Hepatocyte (in vitro differentiated cells): Measurements from ENCODE around the gene WDR31. TPM values are rescaled to one million over a fixed set of nuclear protein-coding genes. Genes with fewer than 3 reads are reported as not detected.
A peak's percentile ranks its signal among the peaks of the same experiment; 100 is the strongest.

ENCODE experiments used
- DNase-seq: peaks from one replicate; pipeline ENCODE4 v3.0.0-alpha.2; 2016; ENCODE audit warnings: low spot score
- H2AFZ ChIP-seq: fragments of 200-600 bp; sonication (generic); 2 replicates; pipeline ENCODE4 v1.6.0; 2016; ENCODE audit warnings: antibody characterized with exemption, mild to moderate bottlenecking
- H3K27ac ChIP-seq: fragments of 200-600 bp; sonication (generic); 2 replicates; pipeline ENCODE4 v1.5.1; 2016; ENCODE audit warnings: mild to moderate bottlenecking
- H3K27me3 ChIP-seq: fragments of 200-600 bp; sonication (generic); 2 replicates; pipeline ENCODE4 v1.6.1; 2016
- H3K36me3 ChIP-seq: fragments of 200-600 bp; sonication (generic); replicated peaks from 2 replicates; pipeline ENCODE4 v1.5.1; 2016; ENCODE audit warnings: low read depth; ENCODE audit not compliant: insufficient read depth
- H3K4me1 ChIP-seq: fragments of 200-600 bp; sonication (generic); 2 replicates; pipeline ENCODE4 v1.5.1; 2016; ENCODE audit warnings: mild to moderate bottlenecking, moderate library complexity; ENCODE audit not compliant: insufficient read depth
- H3K4me2 ChIP-seq: fragments of 200-600 bp; sonication (generic); 2 replicates; pipeline ENCODE4 v1.6.0; 2016
- H3K4me3 ChIP-seq: fragments of 200-600 bp; sonication (generic); 2 replicates; pipeline ENCODE4 v1.5.1; 2016; ENCODE audit warnings: mild to moderate bottlenecking
- H3K79me2 ChIP-seq: fragments of 200-600 bp; sonication (generic); 2 replicates; pipeline ENCODE4 v1.6.0; 2017; ENCODE audit warnings: mild to moderate bottlenecking
- H3K9me2 ChIP-seq: fragments of 200-600 bp; sonication (generic); replicated peaks from 2 replicates; pipeline ENCODE4 v1.6.0; 2017; ENCODE audit warnings: mild to moderate bottlenecking; ENCODE audit not compliant: insufficient read depth
- H3K9me3 ChIP-seq: fragments of 200-600 bp; sonication (generic); 2 replicates; pipeline ENCODE4 v1.5.1; 2016; ENCODE audit warnings: low read depth, mild to moderate bottlenecking
- H4K20me1 ChIP-seq: fragments of 200-600 bp; sonication (generic); 2 replicates; pipeline ENCODE4 v1.6.0; 2016; ENCODE audit warnings: mild to moderate bottlenecking; ENCODE audit not compliant: insufficient read depth, poor library complexity, severe bottlenecking
- CTCF ChIP-seq: fragments of 200-600 bp; sonication (generic); IDR thresholded peaks from 2 replicates; pipeline ENCODE4 v1.5.1; 2016; ENCODE audit warnings: antibody characterized with exemption, mild to moderate bottlenecking; ENCODE audit not compliant: poor library complexity
- EZH2 ChIP-seq: fragments of 200-600 bp; sonication (generic); IDR thresholded peaks from 2 replicates; pipeline ENCODE4 v1.6.1; 2016; ENCODE audit warnings: antibody characterized with exemption, mild to moderate bottlenecking, borderline replicate concordance
- EZH2phosphoT487 ChIP-seq: fragments of 200-600 bp; sonication (generic); IDR thresholded peaks from one replicate; pipeline ENCODE4 v1.6.1; 2018; ENCODE audit warnings: antibody characterized with exemption, mild to moderate bottlenecking, low read depth, moderate library complexity; ENCODE audit not compliant: unreplicated experiment, severe bottlenecking
- WGBS: methylation state at CpG from one replicate; pipeline ENCODE4 v1.1.6; 2016; ENCODE audit warnings: low lambda C conversion rate; ENCODE audit errors: missing lambda C conversion rate; 5-methylcytosine and 5-hydroxymethylcytosine counted together
- polyA plus RNA-seq: library from polyadenylated mRNA; unstranded; fragments of >200 nt; fragmentation: Nextera tagmentation; extraction: Ambion mirVana; gene quantifications from 2 replicates; pipeline ENCODE4 v1.2.1, GENCODE V29; 2016
- total RNA-seq: library from RNA; depleted of rRNA; stranded (reverse); fragments of >200 nt; gene quantifications from 2 replicates; pipeline ENCODE4 v1.2.3, GENCODE V29; 2014

Gene WDR31
- total RNA-seq: 1.4 and 3.7 TPM in 2 replicates
- 0.86 and 1.3 TPM in 2 replicates for polyA plus RNA-seq

GRCh38 chr9:113340011-113340699 lies at the start of gene WDR31:
WDR31 (minus strand) TSS chr9:113340275; CDS start chr9:113332022, 8,253 bp downstream.
- 2% methylated on average over 46 of the region's 46 CpGs for WGBS
- no peak for TF ChIP-seq EZH2
- TF ChIP-seq CTCF: no peak
- TF ChIP-seq EZH2phosphoT487: no peak
- H3K9me3 ChIP-seq: no peaks in the 10 kb centered on the region

GRCh38 chr9:113389451-113389850 lies 49.4 kb upstream of the WDR31 start:
- TF ChIP-seq EZH2phosphoT487 (no peak), CTCF (no peak), EZH2 (no peak)
- H3K79me2 ChIP-seq: peaks cover under 1% of the 10 kb centered on the region
- H3K4me2 ChIP-seq: no peak overlapping the region
- H2AFZ ChIP-seq: no peak overlapping the region
- H3K27me3 ChIP-seq: no peaks in the 10 kb centered on the region
- no peaks in the 10 kb centered on the region for H3K36me3 ChIP-seq
- no peak overlapping the region for H3K4me3 ChIP-seq
- 93% methylated on average over 11 of the region's 11 CpGs for WGBS
- DNase-seq: no peak
- H3K27ac ChIP-seq: no peak overlapping the region
- H4K20me1 ChIP-seq: no peaks in the 10 kb centered on the region
- H3K9me2 ChIP-seq: no peaks in the 10 kb centered on the region
- H3K4me1 ChIP-seq: peaks cover 25% of the 10 kb centered on the region
- no peaks in the 10 kb centered on the region for H3K9me3 ChIP-seq

More at GRCh38 chr9:113340011-113340699, at the start of gene WDR31:
- Histone ChIP-seq H4K20me1 (no peaks in the 10 kb centered on the region), H3K4me2 (peak within 1 kb of the TSS; percentile 79), H3K27me3 (no peaks in the 10 kb centered on the region), H3K36me3 (no peaks in the 10 kb centered on the region), H3K27ac (peak within 1 kb of the TSS; percentile 75), H3K79me2 (no peaks in the 10 kb centered on the region), H3K4me3 (peak within 1 kb of the TSS; percentile 87), H2AFZ (peak within 1 kb of the TSS; percentile 84), H3K9me2 (no peaks in the 10 kb centered on the region), H3K4me1 (no peaks in the 10 kb centered on the region)
- peak; percentile 92 for DNase-seq

GRCh38 chr9:113388833-113389232 lies 48.8 kb upstream of the WDR31 start:
- H3K9me3 ChIP-seq: no peaks in the 10 kb centered on the region
- no peak overlapping the region for H3K4me2 ChIP-seq
- H4K20me1 ChIP-seq: no peaks in the 10 kb centered on the region
- no peak for DNase-seq
- 79% methylated on average over 13 of the region's 13 CpGs for WGBS
- peaks cover 25% of the 10 kb centered on the region for H3K4me1 ChIP-seq
- H3K79me2 ChIP-seq: no peaks in the 10 kb centered on the region
- no peak overlapping the region for H2AFZ ChIP-seq
- TF ChIP-seq EZH2phosphoT487: no peak
- no peak for TF ChIP-seq EZH2
- no peak for TF ChIP-seq CTCF
- H3K27me3 ChIP-seq: no peaks in the 10 kb centered on the region
- no peak overlapping the region for H3K4me3 ChIP-seq
- H3K36me3 ChIP-seq: no peaks in the 10 kb centered on the region
- peak overlapping the region; percentile 83 for H3K27ac ChIP-seq
- H3K9me2 ChIP-seq: no peaks in the 10 kb centered on the region
